NCI-H524 treated with DMSO at 0.1 percent for 48 hours (cell line): ENCODE measurements around the gene PDLIM7.

Experiments used
- DNase-seq: peaks from one replicate; lab custom pipeline; 2025; lab: John Stamatoyannopoulos, UW

Gene PDLIM7

DNA sequence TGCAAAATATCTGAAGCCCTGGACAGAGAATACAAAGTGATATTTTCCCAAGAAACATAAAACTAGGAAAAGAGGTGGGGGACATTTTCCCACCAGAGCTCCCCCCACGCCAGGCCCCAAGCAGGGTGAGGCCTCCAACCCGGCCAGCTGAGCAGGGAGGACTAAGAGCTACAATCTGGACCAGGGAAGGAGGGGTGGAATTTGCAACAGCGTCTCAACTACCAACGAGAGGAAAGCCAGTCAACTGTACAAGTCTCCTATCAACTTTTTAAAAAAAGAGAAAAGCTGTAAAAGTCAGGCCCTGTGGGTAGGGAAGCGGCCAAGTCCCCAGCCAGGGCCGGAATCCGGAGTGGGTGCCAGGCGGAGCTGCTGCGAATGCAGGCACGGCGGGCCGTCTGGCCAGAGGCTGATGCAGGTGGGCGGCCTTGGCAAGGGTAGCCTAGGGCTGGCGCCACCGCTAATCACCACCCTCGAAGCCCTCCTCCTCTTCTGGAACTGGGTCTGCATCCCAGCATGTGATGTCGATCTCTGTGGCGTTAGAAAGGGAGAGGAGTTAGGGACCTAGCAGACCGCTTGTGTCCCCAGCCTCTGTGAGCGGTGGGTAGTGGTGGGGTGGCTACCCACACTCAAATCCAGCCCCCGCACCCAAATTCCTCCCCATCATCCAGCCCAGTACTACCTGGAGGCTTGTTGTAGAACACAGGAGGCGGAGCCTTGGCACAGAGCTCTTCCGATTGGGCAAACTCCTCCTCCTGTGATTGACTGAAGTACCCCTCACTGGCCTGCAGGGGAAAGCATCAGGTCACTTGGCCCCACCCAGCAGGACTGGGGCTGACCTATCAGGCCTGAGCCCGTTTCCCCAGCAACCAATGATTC lies 40.2 kb downstream of the PDLIM7 start:
- peak; percentile 45 for DNase-seq

DNA sequence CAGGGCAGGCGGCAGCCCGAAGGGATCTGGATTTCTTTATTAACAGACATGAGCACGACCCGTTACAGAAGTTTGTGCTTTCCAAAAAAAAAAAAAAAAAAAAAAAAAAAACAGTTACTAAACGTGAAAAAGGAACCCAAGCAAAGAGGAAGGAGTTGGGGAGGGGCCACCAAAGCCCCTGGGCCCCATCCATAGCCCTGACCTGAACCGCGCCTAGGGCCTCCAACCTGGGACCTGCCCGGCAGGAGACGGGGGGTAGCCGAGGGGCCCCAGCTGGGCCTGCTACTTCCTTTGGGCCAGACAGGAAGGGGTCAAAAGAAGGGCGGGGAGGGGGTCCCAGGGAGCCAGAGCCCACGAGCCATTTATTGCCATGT lies 40.8 kb downstream of the PDLIM7 start:
- DNase-seq: no peak

DNA sequence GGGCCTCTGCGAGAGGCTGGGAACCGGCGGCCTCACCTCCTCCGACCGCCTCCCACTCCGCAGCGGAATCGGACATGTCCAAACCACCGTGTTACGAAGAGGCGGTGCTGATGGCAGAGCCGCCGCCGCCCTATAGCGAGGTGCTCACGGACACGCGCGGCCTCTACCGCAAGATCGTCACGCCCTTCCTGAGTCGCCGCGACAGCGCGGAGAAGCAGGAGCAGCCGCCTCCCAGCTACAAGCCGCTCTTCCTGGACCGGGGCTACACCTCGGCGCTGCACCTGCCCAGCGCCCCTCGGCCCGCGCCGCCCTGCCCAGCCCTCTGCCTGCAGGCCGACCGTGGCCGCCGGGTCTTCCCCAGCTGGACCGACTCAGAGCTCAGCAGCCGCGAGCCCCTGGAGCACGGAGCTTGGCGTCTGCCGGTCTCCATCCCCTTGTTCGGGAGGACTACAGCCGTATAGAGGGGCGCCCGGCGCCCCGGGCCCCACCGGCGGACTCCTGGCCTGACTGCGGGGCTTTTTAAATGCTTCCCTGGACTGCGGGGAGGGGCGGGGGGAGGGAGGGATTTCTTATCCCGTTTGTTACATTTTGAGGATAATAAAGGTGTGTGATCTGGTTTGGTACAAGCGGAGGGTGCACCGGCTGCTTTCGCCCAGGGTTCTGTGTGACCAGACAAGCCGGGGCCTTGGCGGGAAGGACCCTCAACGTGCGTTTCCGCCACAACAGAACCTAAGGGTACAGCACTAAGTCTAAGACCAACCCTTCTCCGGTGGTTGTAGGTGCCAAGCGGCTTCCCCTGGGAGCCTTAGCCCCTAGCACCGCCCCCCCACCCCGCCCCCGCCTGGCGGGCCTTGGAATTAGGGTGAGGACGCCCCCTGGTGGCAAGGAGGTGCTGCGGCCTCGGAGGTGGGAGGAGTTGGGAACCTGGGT lies 41.5 kb downstream of the PDLIM7 start:
- DNase-seq: no peak

DNA sequence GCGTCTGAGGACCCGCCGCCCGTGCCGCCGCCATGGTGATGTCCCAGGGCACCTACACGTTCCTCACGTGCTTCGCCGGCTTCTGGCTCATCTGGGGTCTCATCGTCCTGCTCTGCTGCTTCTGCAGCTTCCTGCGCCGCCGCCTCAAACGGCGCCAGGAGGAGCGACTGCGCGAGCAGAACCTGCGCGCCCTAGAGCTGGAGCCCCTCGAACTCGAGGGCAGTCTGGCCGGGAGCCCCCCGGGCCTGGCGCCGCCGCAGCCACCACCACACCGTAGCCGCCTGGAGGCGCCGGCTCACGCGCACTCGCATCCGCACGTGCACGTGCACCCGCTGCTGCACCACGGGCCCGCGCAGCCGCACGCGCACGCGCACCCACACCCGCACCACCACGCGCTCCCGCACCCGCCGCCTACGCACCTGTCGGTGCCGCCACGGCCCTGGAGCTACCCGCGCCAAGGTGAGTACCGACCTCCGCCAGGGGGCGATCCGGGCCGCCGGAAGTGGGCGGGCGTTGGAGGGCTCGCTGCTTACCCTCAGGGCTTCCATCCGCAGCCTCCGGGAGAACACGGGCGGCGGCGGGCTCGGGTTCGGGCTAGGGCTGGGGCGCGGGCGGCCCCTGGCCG lies 42.3 kb downstream of the PDLIM7 start:
- no peak for DNase-seq

DNA sequence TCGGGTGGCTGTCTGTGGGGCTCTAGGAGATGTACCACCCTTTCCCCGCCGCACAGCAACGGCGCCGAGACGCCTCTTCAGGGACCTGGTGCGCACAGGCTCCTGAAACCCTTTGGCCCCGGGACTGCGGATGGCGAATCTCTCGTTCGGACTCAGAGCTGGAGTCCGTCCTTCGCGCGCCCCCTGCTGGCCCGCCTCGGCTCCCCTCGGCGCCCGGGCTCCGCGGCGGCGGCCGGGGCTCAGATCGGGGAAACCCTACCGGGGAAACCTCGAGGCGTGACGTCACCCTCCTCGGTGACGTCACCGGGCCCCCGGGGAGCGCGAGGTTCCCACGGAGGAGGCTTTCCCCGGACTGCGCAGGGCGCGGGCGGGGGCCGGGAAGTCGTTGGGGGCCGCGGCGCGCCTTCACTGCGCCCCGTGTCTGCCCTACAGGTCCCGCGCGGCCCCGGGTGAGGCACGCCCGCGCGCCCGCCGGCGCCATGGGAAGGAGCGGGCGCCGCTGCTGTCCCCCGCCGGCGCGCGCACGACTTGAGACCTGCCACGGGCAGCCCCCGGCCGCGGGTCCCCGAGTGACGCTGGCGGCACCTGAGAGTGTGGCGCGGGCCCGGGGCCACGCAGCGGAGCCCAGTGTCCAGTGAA lies 42.9 kb downstream of the PDLIM7 start:
- DNase-seq: no peak

DNA sequence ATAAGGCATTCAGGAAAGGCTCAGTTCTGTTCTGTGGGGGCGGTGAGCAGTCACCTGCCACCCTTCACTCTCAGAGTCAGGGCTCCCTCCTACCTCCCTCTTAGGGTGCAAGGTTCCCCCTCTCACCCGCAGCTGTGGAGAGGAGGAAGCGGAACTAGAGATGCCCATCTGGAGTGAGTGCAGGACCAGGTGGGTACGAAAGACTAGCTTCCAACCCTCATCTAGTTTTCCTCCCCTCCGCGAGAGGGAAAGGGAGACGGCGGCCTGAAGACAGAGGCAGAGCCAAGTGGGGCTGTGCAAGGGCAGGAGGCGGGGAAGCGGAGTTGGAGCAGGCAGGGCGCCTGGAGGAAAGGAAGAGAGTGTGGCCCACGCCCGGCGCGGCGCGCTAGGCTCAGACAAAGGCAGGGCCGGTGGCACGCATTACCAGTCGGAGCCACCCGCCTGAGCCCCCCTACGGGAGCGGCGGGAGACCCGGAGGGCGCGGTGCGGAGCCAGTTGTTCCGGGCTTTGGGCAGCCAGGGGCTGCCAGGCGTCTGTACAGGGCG lies 43.5 kb downstream of the PDLIM7 start:
- DNase-seq: no peak

DNA sequence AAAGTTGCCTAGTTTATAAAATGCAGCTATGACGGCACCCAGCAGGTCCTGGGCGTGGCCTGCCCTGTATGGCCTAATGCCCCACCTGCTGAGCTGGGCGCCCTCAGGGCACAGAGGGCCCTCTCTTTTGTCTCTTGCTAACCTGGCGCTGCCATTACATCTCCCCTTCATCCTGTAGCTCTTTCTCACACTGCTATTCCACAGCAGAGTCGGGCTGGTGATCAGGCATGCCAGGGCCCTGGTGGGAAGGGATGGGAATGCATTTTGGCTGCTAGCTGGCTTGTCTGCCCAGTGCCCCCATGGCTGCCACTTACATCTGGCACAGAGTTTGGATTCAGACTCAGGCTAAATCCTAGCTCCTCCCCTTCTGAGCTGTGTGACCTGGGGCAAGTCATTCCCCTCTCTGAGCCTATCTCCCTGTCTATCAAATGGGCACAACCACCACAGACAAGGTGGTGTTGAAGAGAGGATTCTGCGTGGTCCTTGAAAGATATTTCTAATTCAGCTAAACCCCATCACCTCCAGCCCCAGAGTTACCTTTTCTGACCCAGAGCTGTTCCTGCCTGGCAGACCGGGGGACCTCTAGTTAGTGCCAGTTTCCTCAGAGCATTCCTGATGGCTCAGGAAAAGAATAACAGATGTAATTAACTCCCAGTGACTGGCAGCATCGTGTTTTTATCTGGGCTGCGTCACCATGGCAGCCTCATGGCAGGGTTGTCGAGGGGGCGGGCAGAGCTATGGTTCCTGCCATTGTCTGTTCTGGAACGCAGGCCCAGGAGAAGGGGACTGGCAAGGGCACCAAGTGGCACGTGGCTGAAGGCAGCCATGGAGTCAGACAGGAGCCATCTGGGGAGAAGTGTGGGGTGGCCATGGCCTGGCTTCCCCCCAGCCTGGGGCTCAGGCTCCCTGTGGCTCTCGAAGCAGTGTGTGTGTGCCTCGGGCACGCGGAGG lies 44.4 kb downstream of the PDLIM7 start:
- no peak for DNase-seq

DNA sequence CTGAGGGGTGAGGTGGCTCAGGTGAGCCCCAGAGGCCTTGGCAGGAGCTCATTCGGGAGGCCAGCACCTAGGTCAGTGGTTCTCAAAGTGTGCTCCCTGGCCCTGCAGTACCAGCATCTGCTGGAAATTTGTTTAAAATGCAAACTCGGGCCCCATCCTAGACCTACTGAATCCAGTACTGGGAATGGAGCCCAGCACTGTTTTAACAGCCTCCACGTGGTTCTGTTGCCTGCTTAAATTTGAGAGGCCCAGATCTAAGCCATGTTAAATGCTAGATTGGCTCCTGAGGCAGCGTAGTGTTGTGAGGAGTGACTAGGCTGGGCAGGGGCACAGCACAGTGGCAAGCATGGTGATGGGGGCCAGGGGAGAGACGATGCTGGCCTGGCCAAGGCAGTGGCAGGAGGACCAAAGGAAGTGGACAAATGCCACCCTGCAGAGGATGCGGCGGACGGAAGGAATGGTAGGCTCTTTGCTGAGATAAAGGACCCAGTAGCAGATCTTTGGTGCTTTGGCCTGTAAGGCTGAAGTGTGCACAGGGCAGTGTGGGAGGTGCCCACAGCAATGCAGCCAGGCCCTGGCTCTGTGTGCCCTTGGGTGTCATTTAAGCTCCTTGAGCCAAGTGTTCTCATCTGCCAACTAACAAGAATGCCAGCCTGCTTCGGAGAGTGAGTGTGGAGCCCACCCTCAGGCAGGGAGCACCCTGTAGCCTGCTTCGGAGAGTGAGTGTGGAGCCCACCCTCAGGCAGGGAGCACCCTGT lies 46.6 kb downstream of the PDLIM7 start:
- DNase-seq: no peak

DNA sequence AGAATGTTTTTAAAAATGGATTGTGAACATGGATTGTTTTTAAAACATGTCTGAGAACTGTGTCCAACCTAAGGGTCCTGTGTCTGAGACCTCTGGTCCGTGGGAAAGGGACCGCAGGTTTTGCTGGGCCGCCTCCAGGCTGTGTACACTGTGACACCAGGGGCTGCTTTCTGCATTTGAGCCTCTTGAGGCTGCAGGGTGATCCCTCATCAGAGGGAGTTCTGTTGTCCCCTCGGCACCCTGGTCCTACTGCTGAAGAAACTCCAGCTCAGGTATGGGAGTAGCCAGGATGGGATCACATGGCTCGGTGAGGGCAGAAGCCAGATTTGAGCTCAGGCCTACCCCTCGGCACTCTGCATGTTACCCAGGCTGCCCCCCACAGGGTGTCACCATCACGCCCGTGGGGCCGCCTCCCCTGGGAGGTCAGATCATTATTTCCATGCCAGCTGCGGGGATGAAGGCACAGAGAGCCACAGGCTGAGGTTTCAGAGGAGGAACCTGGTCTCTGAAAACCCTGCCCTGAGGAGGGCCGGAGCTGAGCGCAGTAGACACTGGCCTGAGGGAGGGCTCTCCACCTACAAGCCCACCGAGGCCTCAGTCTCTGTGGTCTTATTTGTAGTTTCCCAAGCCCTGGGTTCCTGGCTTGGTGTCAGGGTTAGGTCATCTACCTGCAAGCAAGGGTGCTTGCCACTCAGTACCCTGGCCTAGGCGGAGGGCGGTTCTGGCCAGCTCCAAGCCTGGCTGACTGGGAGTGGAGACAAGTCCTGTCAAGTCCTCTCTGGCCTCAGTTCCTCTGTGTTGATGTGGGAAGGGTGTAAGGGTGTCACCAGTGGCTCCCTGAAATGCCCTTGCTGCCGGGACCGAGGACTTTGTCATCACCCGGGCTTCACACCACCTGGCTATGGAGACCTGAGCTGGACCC lies 48.0 kb downstream of the PDLIM7 start:
- DNase-seq: no peak

DNA sequence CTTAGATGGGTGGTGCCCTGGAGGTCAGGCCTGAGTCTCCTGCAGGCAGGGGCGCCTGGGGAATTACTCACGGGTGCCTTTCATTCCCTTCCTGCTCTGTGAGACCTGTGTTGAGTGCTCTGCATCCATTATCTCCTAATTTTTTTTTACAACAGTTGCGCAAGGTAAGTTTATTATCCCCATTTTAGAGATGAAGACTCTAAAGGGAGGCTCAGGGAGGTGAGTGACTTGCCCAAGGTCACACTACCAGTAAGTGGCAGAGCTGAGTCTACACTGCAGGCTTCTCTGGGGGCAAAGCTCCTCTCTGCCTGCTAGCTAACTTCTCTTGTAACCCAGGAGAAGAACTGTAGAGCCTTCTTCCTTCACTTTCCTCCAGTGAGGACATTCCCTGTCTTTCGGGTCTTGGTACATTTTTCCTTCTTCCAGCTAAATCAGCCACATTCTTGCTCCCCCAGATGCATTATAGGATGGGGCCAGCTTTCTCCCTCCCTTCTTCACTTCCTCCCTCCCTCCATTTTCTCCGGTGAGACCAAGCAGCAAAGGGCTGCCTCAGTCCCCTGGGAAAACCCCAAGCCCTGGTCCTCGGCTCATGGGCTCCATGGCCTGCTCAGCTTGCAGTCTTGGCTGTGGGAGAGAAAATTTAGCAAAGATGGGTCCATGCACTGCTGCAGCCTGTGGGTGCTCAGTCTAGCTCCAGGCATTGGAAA lies 49.0 kb downstream of the PDLIM7 start:
- DNase-seq: no peak

DNA sequence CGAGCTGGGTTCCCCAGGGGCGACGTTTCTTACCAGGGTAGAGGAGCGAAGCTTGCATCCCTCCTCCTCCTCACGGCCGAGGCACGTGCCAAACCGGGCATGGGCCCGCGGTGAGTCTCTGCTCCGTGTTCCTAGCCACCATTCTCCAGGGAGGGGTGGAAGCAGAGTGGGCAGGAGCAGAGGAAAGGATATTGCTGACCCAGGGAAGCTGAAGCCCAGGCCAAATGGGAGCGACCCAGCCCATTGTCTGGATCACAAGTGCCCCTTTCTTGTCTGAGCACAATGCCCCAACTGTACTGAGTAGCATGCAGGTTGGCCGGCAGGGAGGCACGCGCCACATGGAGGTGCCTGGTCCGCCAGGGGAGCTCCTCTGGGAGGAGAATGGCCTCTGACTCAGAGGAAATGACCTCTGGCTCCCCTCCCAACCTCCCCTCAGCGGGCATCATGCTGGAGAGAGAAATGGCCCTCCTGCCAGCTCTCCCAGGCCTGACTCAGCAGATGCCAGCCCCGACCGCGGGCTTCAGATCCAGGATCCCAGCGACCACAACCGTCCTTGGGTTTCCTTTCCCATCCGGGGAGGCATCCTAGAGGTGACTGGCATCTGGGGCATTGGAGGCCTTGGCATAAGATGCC lies 49.7 kb downstream of the PDLIM7 start:
- no peak for DNase-seq

DNA sequence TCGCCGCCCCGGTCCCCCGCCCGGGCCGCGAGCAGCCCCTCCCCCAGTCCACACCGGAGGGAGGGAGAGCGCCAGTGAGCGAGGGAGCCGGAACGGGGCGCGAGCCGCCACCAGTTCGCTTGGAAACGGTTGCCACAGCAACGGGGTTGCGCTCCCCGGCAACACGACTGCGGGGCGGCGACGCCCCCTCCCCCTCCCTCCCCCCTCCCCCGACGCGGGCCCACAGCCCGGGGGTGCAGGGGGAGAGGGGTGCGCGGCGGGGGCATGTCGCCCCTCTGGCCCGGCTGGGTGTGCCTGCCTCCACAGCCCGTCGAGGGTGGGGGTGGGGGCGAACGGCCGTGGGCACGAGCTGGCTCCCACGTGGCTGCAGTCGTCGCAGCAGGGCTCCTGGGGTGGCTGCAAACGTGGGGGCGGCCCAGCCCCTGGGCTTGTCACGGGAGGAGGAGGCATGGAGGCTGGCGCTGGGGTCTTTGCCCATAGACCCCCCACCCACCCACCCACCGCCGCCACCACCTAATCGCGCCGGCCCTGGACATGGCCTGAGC lies 50.3 kb downstream of the PDLIM7 start:
- DNase-seq: no peak

DNA sequence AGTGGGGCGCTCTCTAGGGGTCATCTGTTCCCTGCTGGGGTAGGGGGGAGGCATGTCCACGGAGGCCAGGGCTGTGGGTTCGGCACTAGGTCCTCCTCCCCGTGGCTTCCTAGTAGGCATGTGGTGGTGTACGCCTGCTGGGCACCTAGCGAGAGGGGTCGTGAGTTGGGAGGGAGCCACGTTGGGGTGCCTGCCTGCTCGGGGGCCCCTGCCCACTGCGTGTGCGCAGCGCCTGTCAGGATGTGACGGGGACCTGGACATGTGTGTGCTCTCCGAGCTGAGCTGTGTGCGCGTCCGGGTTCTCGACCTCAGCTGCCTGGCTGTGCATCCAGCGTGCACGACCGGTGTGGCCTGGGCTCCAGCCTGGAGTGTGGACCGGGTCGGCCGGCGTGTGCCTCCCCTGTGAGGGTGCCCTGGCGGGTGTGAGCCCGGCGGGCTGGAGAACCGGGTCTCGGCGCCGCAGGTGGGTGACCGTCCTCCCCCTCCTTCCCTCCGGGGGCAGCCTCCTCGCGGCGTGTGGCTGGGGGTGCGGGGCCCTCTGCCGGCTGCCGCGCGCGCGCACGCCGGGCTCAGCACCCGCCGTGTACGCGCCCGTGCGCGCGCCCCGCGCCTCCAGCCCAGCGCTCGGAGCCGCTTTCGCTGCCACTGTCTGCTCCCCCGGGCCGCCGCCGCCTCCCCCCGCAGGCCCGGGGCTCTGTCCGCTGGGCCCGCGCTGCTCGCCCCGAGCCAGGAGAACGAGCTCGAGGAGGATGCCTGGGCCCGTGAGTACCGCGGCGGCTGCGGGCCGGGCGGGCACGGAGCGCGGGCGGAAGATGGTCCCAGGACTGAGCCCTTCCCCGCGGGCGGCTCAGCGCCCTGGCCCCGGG lies 51.0 kb downstream of the PDLIM7 start, which contains the start of gene PRR7:
Gene PRR7, plus strand, starts transcription at position 615 of the 866 bp plus-strand sequence. CDS start 8,254 bp downstream, outside the sequence.
- no peak for DNase-seq

DNA sequence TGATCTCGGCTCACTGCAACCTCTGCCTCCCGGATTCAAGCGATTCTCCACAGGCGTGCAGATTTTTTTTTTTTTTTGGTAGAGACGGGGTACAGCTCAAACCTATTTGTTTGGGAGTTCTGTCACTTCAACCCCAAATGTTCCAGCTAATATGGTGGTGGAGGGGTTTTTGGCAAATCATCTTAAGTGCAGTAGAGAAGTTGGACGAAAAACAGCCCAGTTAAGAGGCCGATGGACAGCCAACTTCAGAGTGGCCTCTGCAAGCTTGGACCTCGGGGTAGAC lies 51.5 kb downstream of the PDLIM7 start:
- DNase-seq: no peak

DNA sequence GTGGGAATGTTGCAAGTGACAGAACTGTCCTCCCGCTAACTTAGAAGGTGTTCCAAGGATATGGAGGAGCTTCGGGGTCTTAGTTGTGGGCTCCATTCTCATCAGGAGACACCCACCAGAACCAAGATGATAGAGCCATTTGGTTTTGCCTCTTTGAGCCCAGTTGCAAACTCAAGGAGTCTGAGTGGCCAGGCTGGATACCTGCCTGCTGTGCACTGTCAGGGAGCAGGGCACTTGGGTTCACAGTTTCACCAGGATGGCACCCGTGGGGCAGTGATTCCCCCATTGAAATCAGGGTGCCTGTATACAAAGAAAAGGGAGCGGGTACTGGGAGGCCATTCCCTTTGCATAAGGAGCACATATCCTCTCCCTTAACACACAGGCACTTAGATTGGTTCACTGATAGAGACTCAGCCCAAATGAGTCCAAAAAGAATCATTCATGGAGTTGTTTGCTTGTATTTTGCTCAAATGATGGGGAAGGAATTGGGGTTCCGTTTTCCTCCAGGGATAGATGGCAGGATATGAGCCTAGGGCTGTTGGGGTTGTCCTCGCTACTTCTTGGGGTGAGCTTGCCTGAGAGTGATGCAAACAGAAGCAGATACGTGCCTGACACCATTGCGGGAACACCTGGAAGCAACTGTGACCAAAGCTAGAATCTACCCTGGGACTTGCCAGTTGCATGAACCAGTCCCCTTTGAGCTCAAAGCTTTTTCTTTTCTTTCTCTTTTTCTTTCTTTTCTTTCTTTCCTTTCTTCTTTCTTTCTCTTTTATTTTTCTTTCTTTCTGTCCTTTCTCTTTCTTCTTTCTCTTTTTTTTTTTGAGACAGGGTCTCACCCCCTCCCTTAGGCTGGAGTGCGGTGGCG lies 52.1 kb downstream of the PDLIM7 start:
- DNase-seq: no peak
